H1 (cell line): Measurements from ENCODE around the gene TAF3. TPM values are rescaled to one million over a fixed set of nuclear protein-coding genes. Genes with fewer than 3 reads are reported as not detected.

Source experiments
- ATF3 ChIP-seq: IDR thresholded peaks from 2 replicates; pipeline ENCODE4 v1.6.1; 2011; ENCODE audit warnings: low read depth, mild to moderate bottlenecking, low read length; ENCODE audit not compliant: insufficient read depth
- CTCF ChIP-seq, 3 experiments: IDR thresholded peaks; 1 replicate in 2 of 3; 2 replicates in 1 of 3; pipeline versions ENCODE4 v1.5.1 to v1.6.1; 2011; ENCODE audit warnings: low read length in 3 of 3, mild to moderate bottlenecking in 3 of 3, inconsistent platforms in 2 of 3, low read depth in 1 of 3, moderate library complexity in 1 of 3; ENCODE audit not compliant: insufficient read depth in 1 of 3; ENCODE audit errors: control extremely low read depth in 1 of 3
- EZH2 ChIP-seq: fragments of 200-600 bp; sonication (generic); IDR thresholded peaks from 2 replicates; pipeline ENCODE4 v1.7.1; 2012; ENCODE audit warnings: low read depth, mild to moderate bottlenecking, moderate library complexity, low read length, inconsistent platforms; ENCODE audit not compliant: severe bottlenecking
- POLR2A ChIP-seq, 2 experiments: IDR thresholded peaks; 1 replicate in 1 of 2; 2 replicates in 1 of 2; pipeline ENCODE4 v1.6.1; 2011; ENCODE audit warnings: low read depth in 2 of 2, low read length in 2 of 2, mild to moderate bottlenecking in 2 of 2; ENCODE audit errors: control extremely low read depth in 1 of 2
- RNF2 ChIP-seq: fragments of 200-900, 300-1000 bp; sonication (generic); IDR thresholded peaks from 2 replicates; pipeline ENCODE4 v1.7.1; 2016; ENCODE audit warnings: borderline replicate concordance, low read depth, mild to moderate bottlenecking, antibody characterized with exemption, low read length; ENCODE audit not compliant: poor library complexity, severe bottlenecking; ENCODE audit errors: missing control alignments
- SUZ12 ChIP-seq: fragments of 200-600 bp; sonication (generic); IDR thresholded peaks from 2 replicates; pipeline ENCODE4 v1.6.1; 2012; ENCODE audit warnings: mild to moderate bottlenecking, inconsistent platforms, low read length, moderate library complexity, mixed read lengths
- USF2 ChIP-seq: IDR thresholded peaks from 2 replicates; pipeline ENCODE4 v1.6.1; 2011; ENCODE audit warnings: low read length, improper control_type of control experiment
- polyA plus RNA-seq, 7 experiments: library from polyadenylated mRNA; depleted of rRNA in 3 of 7; stranded (reverse) in 5 of 7; unstranded in 2 of 7; fragments of >200 nt in 5 of 7; fragments of 200-250 nt in 2 of 7; gene quantifications; 1 replicate in 5 of 7; 2 replicates in 1 of 7; 4 replicates in 1 of 7; pipeline versions ENCODE4 v1.2.1 to v1.2.3, GENCODE V29; 2011 to 2013; ENCODE audit warnings: missing spikeins in 2 of 7, mixed read lengths in 2 of 7
- total RNA-seq: library from RNA; stranded (reverse); fragmentation: NEBNext Ultra II Directional; extraction: Animal tissue kit (Norgen Biotek cat#: 25700); gene quantifications from 2 replicates; pipeline ENCODE4 v1.2.1, GENCODE V29; 2021

The TAF3 gene
- total and polyA plus RNA-seq, 2 of the 8 experiments (the other 6 are each of a cell fraction or from before 2014, with no cell fraction given), result 1.5 to 11.2 TPM

GRCh38 chr10:8035641-8036470 lies 217.6 kb downstream of the TAF3 start (continued):
- TF ChIP-seq CTCF (IDR thresholded peaks at IDR 0.05; ENCODE audit: control extremely low read depth in 1 of 3, insufficient read depth in 1 of 3, low read depth in 1 of 3, low read length in 3 of 3), result no peak
- TF ChIP-seq USF2, result no peak; the same call in 1 of the 2 replicates
- peak; percentile 84 for TF ChIP-seq RNF2
- TF ChIP-seq EZH2, result peak; percentile 79
- TF ChIP-seq SUZ12, result peak; percentile 56; the same call in 1 of the 2 replicates
- no peak for TF ChIP-seq POLR2A (IDR thresholded peaks at IDR 0.05; ENCODE audit: control extremely low read depth in 1 of 2, low read depth in 2 of 2, low read length in 2 of 2)
- no peak for TF ChIP-seq ATF3
- TF ChIP-seq, all 59 proteins: peak for 4
